SKM-1 treated with dmso at 0.1 percent for 144 hours (cell line): ENCODE measurements around the gene ABLIM2.
A peak's percentile ranks its signal among the peaks of the same experiment; 100 is the strongest.

Experiments
- DNase-seq: peaks from one replicate; lab custom pipeline; 2025; ENCODE audit not compliant: unreplicated experiment; lab: John Stamatoyannopoulos, UW

Gene ABLIM2

GRCh38 chr4:7989654-7990053 is 169.0 kb downstream of the ABLIM2 start:
- no peak for DNase-seq

- DNase-seq, result no peak
Measured at GRCh38 chr4:7988437-7988836, 170.2 kb downstream of the ABLIM2 start.

GRCh38 chr4:7987148-7987989 is 171.2 kb downstream of the ABLIM2 start:
- DNase-seq, result peak; percentile 50

- DNase-seq, result no peak
Measured at GRCh38 chr4:7985891-7986441, 172.6 kb downstream of the ABLIM2 start.

- DNase-seq, result no peak
Measured at GRCh38 chr4:7985072-7985471, 173.5 kb downstream of the ABLIM2 start.

GRCh38 chr4:7984286-7984925 is 174.2 kb downstream of the ABLIM2 start:
- DNase-seq, result no peak

GRCh38 chr4:7983296-7983695 is 175.3 kb downstream of the ABLIM2 start:
- no peak for DNase-seq

- no peak for DNase-seq
Measured at GRCh38 chr4:7981738-7982394, 176.7 kb downstream of the ABLIM2 start.

- no peak for DNase-seq
Measured at GRCh38 chr4:7980036-7980435, 178.6 kb downstream of the ABLIM2 start.

GRCh38 chr4:7979652-7979968 is 179.0 kb downstream of the ABLIM2 start:
- no peak for DNase-seq

- no peak for DNase-seq
Measured at GRCh38 chr4:7978907-7979651, 179.5 kb downstream of the ABLIM2 start.

- DNase-seq, result no peak
Measured at GRCh38 chr4:7978489-7978888, 180.1 kb downstream of the ABLIM2 start.

GRCh38 chr4:7976634-7977033 is 182.0 kb downstream of the ABLIM2 start:
- no peak for DNase-seq

- no peak for DNase-seq
Measured at GRCh38 chr4:7976025-7976424, 182.6 kb downstream of the ABLIM2 start.

- DNase-seq, result no peak
Measured at GRCh38 chr4:7974425-7974824, 184.2 kb downstream of the ABLIM2 start.

- DNase-seq, result no peak
Measured at GRCh38 chr4:7973545-7973981, 185.1 kb downstream of the ABLIM2 start.

GRCh38 chr4:7971881-7972500 is 186.6 kb downstream of the ABLIM2 start:
- no peak for DNase-seq

- DNase-seq, result no peak
Measured at GRCh38 chr4:7971159-7971631, 187.4 kb downstream of the ABLIM2 start.

GRCh38 chr4:7970361-7970946 is 188.2 kb downstream of the ABLIM2 start:
- DNase-seq, result no peak

GRCh38 chr4:7968262-7968896 is 190.2 kb downstream of the ABLIM2 start:
- DNase-seq, result no peak
